Type B pancreatic cell (in vitro differentiated cells): Measurements from ENCODE around the gene CYP1A2. TPM values are rescaled to one million over a fixed set of nuclear protein-coding genes. Genes with fewer than 3 reads are reported as not detected.

Experiments
- DNase-seq: peaks from one replicate; pipeline ENCODE4 v3.0.0; 2021; ENCODE audit warnings: mixed read lengths; ENCODE audit not compliant: unreplicated experiment; ENCODE audit errors: extremely low spot score
- H3K27ac Mint-ChIP-seq: 2 replicates; pipeline ENCODE4 v1.8.0; 2021; ENCODE audit warnings: mild to moderate bottlenecking, mixed read lengths
- H3K27me3 Mint-ChIP-seq: 2 replicates; pipeline ENCODE4 v1.8.0; 2021; ENCODE audit warnings: mixed read lengths
- H3K36me3 Mint-ChIP-seq: 2 replicates; pipeline ENCODE4 v1.8.0; 2021; ENCODE audit warnings: mixed read lengths
- H3K4me1 Mint-ChIP-seq: one replicate; pipeline ENCODE4 v1.8.0; 2021; ENCODE audit warnings: mixed read lengths; ENCODE audit not compliant: unreplicated experiment
- H3K4me3 Mint-ChIP-seq: 2 replicates; pipeline ENCODE4 v1.8.0; 2021; ENCODE audit warnings: mild to moderate bottlenecking, mixed read lengths
- H3K9me3 Mint-ChIP-seq: 2 replicates; pipeline ENCODE4 v1.8.0; 2021; ENCODE audit warnings: mixed read lengths
- total RNA-seq: library from RNA; stranded (reverse); gene quantifications from 2 replicates; pipeline ENCODE4 v1.2.1, GENCODE V29; 2021; ENCODE audit warnings: low replicate concordance
- TF ChIP-seq, protein P1 (sequence below): fragments of 200-600 bp; sonication (generic); conservative IDR thresholded peaks from 2 replicates; pipeline ENCODE4 v1.5.0; 2021; ENCODE audit warnings: antibody characterized with exemption, mild to moderate bottlenecking

CYP1A2 gene
- total RNA-seq, 1 donor from 2014 or later: not detected

DNA sequence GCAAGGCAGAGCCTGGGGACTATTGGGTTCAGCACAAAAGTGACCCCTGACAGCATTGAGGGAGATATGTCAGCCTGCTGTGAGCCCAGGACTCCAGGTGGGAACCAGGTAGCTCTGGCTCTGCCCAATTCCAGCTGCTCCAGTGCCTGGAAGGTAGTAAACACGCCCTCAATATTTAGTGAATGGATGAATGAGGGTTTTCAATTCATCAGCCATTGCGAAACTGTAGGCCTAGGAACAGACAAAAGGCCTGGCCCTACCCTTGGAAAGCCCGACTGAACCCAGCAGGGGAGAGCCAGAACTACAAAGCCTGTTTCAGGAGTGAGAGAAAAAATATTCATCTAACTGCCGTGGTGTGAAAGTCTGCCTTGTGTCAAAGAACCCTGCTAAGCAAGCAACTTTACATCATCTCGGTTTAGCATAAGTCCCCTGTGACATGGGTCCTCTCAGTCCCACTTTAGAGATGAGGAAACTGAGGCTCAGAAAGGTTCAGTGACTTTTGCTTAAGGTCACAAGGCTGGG, 25.1 kb downstream of the CYP1A2 start:
- H3K27ac Mint-ChIP-seq: peak overlapping the region; percentile 86

DNA sequence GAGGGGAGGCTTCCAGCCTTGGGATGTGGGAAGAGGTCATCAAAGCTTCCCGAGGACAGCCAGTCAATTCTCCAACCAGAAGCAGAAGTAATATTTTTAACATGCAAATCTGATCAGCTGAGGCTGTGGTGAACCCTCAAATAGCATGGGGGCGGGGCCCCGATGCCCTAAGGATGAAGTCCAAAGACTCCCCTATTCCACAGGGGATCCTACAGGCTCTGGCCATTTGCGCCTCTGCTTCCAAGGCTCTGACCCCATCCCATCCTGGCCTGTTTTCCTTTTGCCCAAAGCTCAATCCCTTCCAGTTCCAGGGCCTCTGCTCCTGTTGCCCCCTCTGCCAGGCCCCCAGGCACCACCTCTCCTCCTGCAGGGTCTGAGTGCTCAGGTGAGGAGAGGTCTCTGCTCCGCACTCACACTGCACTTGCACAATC, 26.5 kb downstream of the CYP1A2 start:
- H3K4me1 Mint-ChIP-seq: peaks cover 41% of the 10 kb centered on the region
- no peak overlapping the region for H3K27ac Mint-ChIP-seq
- no peak for DNase-seq
- H3K9me3 Mint-ChIP-seq: no peaks in the 10 kb centered on the region
- no peaks in the 10 kb centered on the region for H3K36me3 Mint-ChIP-seq
- peaks cover 5% of the 10 kb centered on the region for H3K27me3 Mint-ChIP-seq
- TF ChIP-seq, protein P1, sequence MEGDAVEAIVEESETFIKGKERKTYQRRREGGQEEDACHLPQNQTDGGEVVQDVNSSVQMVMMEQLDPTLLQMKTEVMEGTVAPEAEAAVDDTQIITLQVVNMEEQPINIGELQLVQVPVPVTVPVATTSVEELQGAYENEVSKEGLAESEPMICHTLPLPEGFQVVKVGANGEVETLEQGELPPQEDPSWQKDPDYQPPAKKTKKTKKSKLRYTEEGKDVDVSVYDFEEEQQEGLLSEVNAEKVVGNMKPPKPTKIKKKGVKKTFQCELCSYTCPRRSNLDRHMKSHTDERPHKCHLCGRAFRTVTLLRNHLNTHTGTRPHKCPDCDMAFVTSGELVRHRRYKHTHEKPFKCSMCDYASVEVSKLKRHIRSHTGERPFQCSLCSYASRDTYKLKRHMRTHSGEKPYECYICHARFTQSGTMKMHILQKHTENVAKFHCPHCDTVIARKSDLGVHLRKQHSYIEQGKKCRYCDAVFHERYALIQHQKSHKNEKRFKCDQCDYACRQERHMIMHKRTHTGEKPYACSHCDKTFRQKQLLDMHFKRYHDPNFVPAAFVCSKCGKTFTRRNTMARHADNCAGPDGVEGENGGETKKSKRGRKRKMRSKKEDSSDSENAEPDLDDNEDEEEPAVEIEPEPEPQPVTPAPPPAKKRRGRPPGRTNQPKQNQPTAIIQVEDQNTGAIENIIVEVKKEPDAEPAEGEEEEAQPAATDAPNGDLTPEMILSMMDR: no peak
- no peak overlapping the region for H3K4me3 Mint-ChIP-seq

More for the DNA sequence above, 25.1 kb downstream of the CYP1A2 start:
- no peak for DNase-seq
- H3K9me3 Mint-ChIP-seq: no peaks in the 10 kb centered on the region
- H3K27me3 Mint-ChIP-seq: peaks cover 6% of the 10 kb centered on the region
- H3K4me1 Mint-ChIP-seq: peaks cover 38% of the 10 kb centered on the region
- peak overlapping the region; percentile 60 for H3K4me3 Mint-ChIP-seq
- TF ChIP-seq, protein P1: no peak
- no peaks in the 10 kb centered on the region for H3K36me3 Mint-ChIP-seq

DNA sequence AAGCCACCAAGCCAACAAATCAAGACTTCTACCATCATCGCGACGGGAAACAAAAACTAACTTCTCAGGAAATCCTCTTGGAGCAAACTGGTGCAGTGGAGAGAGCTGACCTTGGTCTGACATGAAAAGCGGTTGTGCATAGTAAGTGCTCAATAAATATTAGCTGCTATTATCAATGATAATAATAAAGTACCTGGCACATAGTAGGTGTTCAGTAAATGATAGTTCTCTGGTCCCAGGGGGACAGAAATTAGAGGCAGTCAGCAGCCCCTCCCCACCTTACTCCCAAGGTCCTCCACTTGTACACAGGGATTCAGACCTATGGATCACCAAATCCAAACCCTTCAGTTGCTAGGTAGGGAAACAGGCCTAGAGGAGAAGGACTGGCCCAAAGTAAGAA, 27.2 kb downstream of the CYP1A2 start:
- H3K9me3 Mint-ChIP-seq: no peaks in the 10 kb centered on the region
- no peak for DNase-seq
- no peak overlapping the region for H3K4me3 Mint-ChIP-seq
- H3K36me3 Mint-ChIP-seq: no peaks in the 10 kb centered on the region
- TF ChIP-seq, protein P1: no peak
- H3K27me3 Mint-ChIP-seq: peaks cover 3% of the 10 kb centered on the region
- H3K27ac Mint-ChIP-seq: no peak overlapping the region
- peaks cover 46% of the 10 kb centered on the region for H3K4me1 Mint-ChIP-seq

DNA sequence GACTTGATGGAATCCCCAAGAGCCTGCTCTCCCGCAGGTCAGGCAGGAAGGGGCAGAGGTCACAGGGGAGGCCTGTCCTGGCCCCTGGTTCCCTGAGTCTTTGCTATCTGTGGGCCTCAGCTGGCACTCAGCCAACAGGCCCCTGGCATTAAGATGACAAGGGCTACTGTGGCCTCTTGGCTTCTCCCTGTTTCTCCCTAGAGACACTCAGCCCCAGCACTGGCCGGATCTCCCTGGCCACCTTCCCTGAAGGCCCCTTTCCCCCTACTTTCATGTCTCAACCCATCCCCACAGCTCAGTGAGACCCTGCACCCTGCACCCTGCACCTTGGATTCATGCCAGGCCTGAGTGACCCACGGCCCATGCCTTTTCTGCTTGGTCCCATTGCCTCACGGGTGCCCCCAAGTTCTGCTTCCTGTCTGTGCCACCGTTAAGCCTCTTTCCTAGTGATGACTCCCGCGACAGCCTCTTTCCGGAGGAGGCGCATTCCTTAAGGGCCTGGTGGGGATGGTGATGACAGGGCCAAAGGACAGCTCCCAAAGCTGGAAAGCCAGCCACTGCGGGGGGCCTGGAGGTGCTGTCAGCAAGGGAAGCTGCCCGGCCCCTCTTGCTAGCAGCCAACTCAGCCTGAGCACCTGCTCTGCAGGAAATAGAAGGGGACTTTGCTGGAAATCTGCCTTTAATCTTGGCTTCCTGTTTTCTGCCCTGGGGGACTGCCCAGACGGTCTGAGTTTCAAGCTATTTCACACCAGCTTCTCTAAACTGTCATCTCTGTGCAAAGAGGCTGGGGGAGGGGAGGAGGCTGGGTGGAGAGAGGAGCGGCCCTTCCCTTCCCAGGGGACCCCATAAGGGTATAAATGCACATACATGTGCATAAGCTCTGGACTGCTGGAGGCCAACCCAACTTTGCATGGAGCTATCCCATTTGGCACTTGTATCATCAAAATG, 28.4 kb downstream of the CYP1A2 start:
- no peaks in the 10 kb centered on the region for H3K9me3 Mint-ChIP-seq
- peak overlapping the region; percentile 78 for H3K27ac Mint-ChIP-seq
- no peaks in the 10 kb centered on the region for H3K27me3 Mint-ChIP-seq
- DNase-seq: no peak
- TF ChIP-seq, protein P1: no peak
- no peak overlapping the region for H3K4me3 Mint-ChIP-seq
- no peaks in the 10 kb centered on the region for H3K36me3 Mint-ChIP-seq
- peaks cover 50% of the 10 kb centered on the region for H3K4me1 Mint-ChIP-seq

DNA sequence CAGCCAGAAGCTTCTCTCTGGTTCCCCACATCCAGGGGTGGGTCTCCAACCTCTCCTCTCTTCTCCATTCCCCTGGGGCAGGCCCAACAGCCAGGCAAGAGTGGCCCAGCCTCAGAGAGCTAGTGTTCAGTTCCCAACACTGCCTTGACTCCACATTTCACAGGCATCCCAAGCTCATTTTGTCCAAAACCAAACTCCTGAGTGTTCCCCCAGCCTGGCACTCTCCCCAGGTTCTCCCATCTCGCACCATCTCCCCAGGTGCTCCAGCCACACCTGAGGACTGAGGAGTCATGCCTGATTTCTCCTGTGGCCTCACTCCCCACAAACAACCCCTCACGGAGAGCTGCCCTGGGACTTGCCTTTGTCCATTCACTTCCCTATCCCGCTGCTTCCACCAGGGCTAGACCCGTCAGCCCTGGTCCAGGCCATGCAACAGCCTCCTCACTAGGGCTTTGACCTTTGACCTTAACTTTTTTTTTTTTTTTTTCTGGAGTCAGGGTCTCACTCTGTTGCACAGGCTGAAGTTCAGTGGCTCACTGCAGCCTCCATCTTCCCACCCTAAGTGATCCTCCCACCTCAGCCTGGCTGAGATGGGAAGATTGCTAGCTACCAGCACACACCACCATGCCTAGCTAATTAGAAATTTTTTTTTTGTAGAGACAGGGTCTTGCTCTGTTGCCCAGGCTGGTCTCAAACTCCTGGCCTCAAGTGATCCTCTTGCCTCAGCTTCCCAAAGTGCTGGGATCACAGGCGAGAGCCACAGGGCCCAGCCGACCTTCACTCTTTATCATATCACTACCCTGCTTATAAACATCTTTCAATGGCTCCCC, 29.3 kb downstream of the CYP1A2 start:
- no peaks in the 10 kb centered on the region for H3K27me3 Mint-ChIP-seq
- H3K36me3 Mint-ChIP-seq: no peaks in the 10 kb centered on the region
- no peak for DNase-seq
- H3K4me1 Mint-ChIP-seq: peaks cover 50% of the 10 kb centered on the region
- H3K9me3 Mint-ChIP-seq: no peaks in the 10 kb centered on the region
- H3K27ac Mint-ChIP-seq: peak overlapping the region; percentile 78
- TF ChIP-seq, protein P1: no peak
- no peak overlapping the region for H3K4me3 Mint-ChIP-seq
